ENCODE results near the gene TLN1.

The TLN1 gene

DNA sequence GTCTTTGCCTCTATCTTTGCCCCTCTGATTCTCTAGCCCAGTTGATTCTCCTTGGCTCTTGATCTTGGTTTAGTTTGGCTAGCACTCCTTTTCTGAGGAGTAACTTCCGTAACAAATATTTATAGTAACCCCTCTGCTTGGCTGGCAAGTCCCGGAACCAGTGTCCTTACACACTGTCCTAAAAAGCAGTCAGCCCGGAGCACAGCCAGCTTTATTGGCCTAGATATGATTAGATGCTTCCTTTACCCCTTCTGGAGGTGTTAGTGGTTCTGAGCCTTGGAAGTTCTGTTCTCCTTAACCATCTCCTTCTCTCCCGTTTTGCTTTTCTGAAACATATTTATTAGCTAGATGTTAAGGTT is 39.1 kb upstream of the TLN1 start:
- no peak overlapping the region for H3K4me3 ChIP-seq (ENCODE audit: low read length)
- TF ChIP-seq, protein P1, sequence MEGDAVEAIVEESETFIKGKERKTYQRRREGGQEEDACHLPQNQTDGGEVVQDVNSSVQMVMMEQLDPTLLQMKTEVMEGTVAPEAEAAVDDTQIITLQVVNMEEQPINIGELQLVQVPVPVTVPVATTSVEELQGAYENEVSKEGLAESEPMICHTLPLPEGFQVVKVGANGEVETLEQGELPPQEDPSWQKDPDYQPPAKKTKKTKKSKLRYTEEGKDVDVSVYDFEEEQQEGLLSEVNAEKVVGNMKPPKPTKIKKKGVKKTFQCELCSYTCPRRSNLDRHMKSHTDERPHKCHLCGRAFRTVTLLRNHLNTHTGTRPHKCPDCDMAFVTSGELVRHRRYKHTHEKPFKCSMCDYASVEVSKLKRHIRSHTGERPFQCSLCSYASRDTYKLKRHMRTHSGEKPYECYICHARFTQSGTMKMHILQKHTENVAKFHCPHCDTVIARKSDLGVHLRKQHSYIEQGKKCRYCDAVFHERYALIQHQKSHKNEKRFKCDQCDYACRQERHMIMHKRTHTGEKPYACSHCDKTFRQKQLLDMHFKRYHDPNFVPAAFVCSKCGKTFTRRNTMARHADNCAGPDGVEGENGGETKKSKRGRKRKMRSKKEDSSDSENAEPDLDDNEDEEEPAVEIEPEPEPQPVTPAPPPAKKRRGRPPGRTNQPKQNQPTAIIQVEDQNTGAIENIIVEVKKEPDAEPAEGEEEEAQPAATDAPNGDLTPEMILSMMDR (conservative IDR thresholded peaks at IDR 0.05; ENCODE audit: low read length): no peak
- DNase-seq (ENCODE audit: low read depth): no peak

DNA sequence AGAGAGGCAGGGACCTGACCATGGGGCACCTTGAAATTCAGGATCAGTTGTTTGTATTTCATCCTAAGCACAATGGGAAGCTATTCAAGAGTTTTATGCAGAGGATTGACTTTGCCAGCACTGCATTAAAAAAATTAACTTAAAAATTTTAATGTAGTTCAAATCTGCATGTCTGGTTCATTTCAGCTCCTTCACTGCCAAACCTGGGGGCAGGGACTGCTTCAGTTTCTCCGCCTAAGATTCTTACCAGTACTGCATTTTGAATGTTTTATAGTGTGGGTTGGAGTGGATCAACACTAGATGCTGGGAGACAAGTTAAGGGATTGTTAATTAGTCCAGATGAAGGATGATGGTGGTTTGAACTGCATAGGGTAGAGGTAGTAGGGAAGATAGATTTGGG is 37.8 kb upstream of the TLN1 start:
- TF ChIP-seq, protein P1 (conservative IDR thresholded peaks at IDR 0.05; ENCODE audit: low read length): no peak
- no peak for DNase-seq (ENCODE audit: low read depth)
- no peak overlapping the region for H3K4me3 ChIP-seq (ENCODE audit: low read length)

- TF ChIP-seq, protein P1 (conservative IDR thresholded peaks at IDR 0.05; ENCODE audit: low read length): no peak
- no peak for DNase-seq (ENCODE audit: low read depth)
- no peak overlapping the region for H3K4me3 ChIP-seq (ENCODE audit: low read length)
Measured at GRCh38 chr9:35767458-35767857, 35.5 kb upstream of the TLN1 start.

DNA sequence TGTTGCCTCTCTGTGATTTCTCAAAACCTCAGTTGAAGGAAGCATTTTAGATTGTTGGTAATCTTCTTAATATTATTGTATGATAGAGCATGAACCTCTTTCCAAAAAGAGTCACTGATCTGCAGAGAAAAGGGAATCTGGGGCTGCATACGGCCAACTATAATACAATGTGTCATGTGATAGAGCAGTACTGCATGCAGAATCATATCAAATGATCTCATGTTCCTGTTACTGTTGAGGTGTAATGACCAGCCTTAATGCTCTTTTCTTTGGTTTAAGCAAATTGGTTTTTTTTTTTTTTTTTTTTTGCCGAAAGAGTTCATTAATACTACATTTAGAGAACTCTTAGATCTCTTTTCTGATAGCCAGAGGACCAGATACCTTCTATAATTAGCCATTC is 35.0 kb upstream of the TLN1 start:
- TF ChIP-seq, protein P1 (conservative IDR thresholded peaks at IDR 0.05; ENCODE audit: low read length): no peak
- no peak for DNase-seq (ENCODE audit: low read depth)
- H3K4me3 ChIP-seq (ENCODE audit: low read length): no peak overlapping the region

GRCh38 chr9:35763803-35764202 is 31.8 kb upstream of the TLN1 start:
- DNase-seq (ENCODE audit: low read depth): no peak
- TF ChIP-seq, protein P1 (conservative IDR thresholded peaks at IDR 0.05; ENCODE audit: low read length): no peak
- H3K4me3 ChIP-seq (ENCODE audit: low read length): no peak overlapping the region

- no peak overlapping the region for H3K4me3 ChIP-seq (ENCODE audit: low read length)
- TF ChIP-seq, protein P1 (conservative IDR thresholded peaks at IDR 0.05; ENCODE audit: low read length): no peak
- DNase-seq (ENCODE audit: low read depth): no peak
Measured at GRCh38 chr9:35763181-35763580, 31.2 kb upstream of the TLN1 start.

GRCh38 chr9:35760651-35761050 is 28.7 kb upstream of the TLN1 start:
- no peak overlapping the region for H3K4me3 ChIP-seq (ENCODE audit: low read length)
- TF ChIP-seq, protein P1 (conservative IDR thresholded peaks at IDR 0.05; ENCODE audit: low read length): no peak
- DNase-seq (ENCODE audit: low read depth): no peak
